Ishikawa (cell line): ENCODE data around the gene MPDZ.
A peak's percentile ranks its signal among the peaks of the same experiment; 100 is the strongest.

Experiments
- CEBPB ChIP-seq: IDR thresholded peaks from 2 replicates; pipeline ENCODE4 v1.6.1; 2012
- CREB1 ChIP-seq: IDR thresholded peaks from 2 replicates; pipeline ENCODE4 v1.6.1; 2012; ENCODE audit warnings: low read depth
- EGR1 ChIP-seq: IDR thresholded peaks from 2 replicates; pipeline ENCODE4 v1.6.1; 2012
- EP300 ChIP-seq: IDR thresholded peaks from 2 replicates; pipeline ENCODE4 v1.6.1; 2012; ENCODE audit warnings: borderline replicate concordance
- FOXM1 ChIP-seq: IDR thresholded peaks from 2 replicates; pipeline ENCODE4 v1.6.1; 2012; ENCODE audit warnings: low read depth, borderline replicate concordance
- MAX ChIP-seq: IDR thresholded peaks from 2 replicates; pipeline ENCODE4 v1.6.1; 2012
- NFIC ChIP-seq: IDR thresholded peaks from 2 replicates; pipeline ENCODE4 v1.6.1; 2012
- RAD21 ChIP-seq: IDR thresholded peaks from 2 replicates; pipeline ENCODE4 v1.6.1; 2012; ENCODE audit warnings: low read depth
- REST ChIP-seq: IDR thresholded peaks from 2 replicates; pipeline ENCODE4 v1.6.1; 2012; ENCODE audit warnings: low read depth, mild to moderate bottlenecking
- TAF1 ChIP-seq: IDR thresholded peaks from 2 replicates; pipeline ENCODE4 v1.6.1; 2012; ENCODE audit warnings: low read depth, mild to moderate bottlenecking
- TCF12 ChIP-seq: IDR thresholded peaks from 2 replicates; pipeline ENCODE4 v1.6.1; 2012; ENCODE audit warnings: low read depth
- TEAD4 ChIP-seq: IDR thresholded peaks from 2 replicates; pipeline ENCODE4 v1.6.1; 2012
- YY1 ChIP-seq: IDR thresholded peaks from 2 replicates; pipeline ENCODE4 v1.6.1; 2012; ENCODE audit warnings: low read depth
- ZBTB7A ChIP-seq: IDR thresholded peaks from 2 replicates; pipeline ENCODE4 v1.6.1; 2012; ENCODE audit warnings: low read depth
- TF ChIP-seq, protein P1 (sequence below): IDR thresholded peaks from 2 replicates; pipeline ENCODE4 v1.6.1; 2012

The MPDZ gene

GRCh38 chr9:13189362-13189761, 90.1 kb downstream of the MPDZ start:
- no peak for TF ChIP-seq TCF12
- TF ChIP-seq FOXM1: no peak
- TF ChIP-seq YY1: no peak

GRCh38 chr9:13186774-13187173, 92.7 kb downstream of the MPDZ start:
- TF ChIP-seq, protein P1, sequence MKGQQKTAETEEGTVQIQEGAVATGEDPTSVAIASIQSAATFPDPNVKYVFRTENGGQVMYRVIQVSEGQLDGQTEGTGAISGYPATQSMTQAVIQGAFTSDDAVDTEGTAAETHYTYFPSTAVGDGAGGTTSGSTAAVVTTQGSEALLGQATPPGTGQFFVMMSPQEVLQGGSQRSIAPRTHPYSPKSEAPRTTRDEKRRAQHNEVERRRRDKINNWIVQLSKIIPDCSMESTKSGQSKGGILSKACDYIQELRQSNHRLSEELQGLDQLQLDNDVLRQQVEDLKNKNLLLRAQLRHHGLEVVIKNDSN: no peak
- TF ChIP-seq CREB1 (no peak), ZBTB7A (no peak), EGR1 (no peak), EP300 (no peak), TEAD4 (no peak), RAD21 (no peak), CEBPB (no peak), MAX (no peak), REST (no peak), TCF12 (no peak), TAF1 (no peak), YY1 (no peak), FOXM1 (no peak), NFIC (no peak)

DNA sequence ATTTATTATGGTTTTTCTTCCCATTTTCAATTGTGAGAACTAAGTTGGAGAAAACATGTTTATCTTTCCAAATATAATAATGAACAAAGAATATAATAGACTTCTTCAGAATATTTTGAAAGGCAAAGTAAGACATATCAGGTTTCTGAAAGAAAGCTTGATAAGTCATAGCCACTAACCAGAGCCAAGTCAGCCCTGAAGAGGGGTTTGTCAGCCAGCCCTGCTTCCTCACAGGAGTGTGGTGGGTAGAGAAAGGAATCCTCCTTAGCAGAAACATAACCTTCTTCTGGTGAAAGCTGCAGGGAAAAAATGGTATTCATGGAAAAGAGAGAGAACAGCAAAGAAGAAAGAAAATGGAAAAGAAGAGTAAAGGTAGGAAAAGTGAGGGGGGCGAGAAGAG, 93.4 kb downstream of the MPDZ start:
- TF ChIP-seq RAD21 (no peak), NFIC (no peak), TCF12 (no peak), EGR1 (no peak), MAX (no peak), YY1 (no peak), CREB1 (no peak), ZBTB7A (no peak), EP300 (no peak), FOXM1 (no peak), TAF1 (no peak), REST (no peak), TEAD4 (no peak), CEBPB (no peak)
- TF ChIP-seq, protein P1: no peak

DNA sequence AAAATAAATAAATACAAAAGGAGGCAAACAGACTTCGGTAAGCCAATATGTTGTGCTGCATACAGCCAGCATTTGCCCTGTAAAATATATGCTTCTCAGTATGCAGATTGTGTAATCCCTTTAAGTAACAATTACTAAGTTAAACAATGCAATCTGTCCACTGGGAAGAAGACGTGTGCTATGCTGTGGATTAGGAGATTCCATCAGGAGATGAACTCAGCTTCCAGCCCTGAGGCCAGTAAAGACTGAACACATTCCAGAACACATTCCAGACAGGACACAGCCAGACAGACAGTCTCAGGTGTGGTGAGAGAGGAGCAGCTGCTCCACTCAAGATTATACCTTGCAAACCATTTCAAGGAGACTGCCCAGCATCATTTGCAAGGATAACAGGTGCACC, 97.8 kb downstream of the MPDZ start:
- TF ChIP-seq TEAD4 (peak; percentile 27; the same call in 1 of the 2 replicates), FOXM1 (no peak)

- TF ChIP-seq RAD21 (no peak), EGR1 (no peak), NFIC (no peak), MAX (no peak)
These were observed 100.2 kb downstream of the MPDZ start for GRCh38 chr9:13179257-13179656.

GRCh38 chr9:13175732-13176131, 103.8 kb downstream of the MPDZ start:
- TF ChIP-seq EGR1 (no peak), ZBTB7A (no peak), EP300 (no peak), TEAD4 (no peak), CEBPB (no peak), REST (no peak), TAF1 (no peak), YY1 (no peak), TCF12 (no peak), RAD21 (no peak), MAX (no peak), FOXM1 (no peak), NFIC (no peak), CREB1 (no peak)
- TF ChIP-seq, protein P1: no peak
